HEK293 (cell line): ENCODE results near the gene NRTN.

Source experiments
- CTCF ChIA-PET: fragments of 350-600 bp; formaldehyde crosslinking; extraction: SDS; loops from one replicate; lab custom pipeline; 2021; ENCODE audit warnings: antibody characterized with exemption; lab: Yijun Ruan, JAX
- POLR2A ChIA-PET: fragments of 300-600 bp; formaldehyde crosslinking; extraction: SDS; loops from one replicate; lab custom pipeline; 2020; ENCODE audit warnings: antibody characterized with exemption, inconsistent platforms; lab: Yijun Ruan, JAX
- H3K27ac ChIP-seq: fragments of 200-500 bp; sonication (Bioruptor generic); 2 replicates; pipeline ENCODE4 v1.5.1; 2014; ENCODE audit warnings: low read depth, low read length, control low read depth, inconsistent platforms; ENCODE audit errors: extremely low read depth
- H3K36me3 ChIP-seq, 2 experiments: fragments of 200-500 bp in 1 of 2; sonication (Bioruptor generic) in 1 of 2; 1 replicate in 1 of 2; 2 replicates in 1 of 2; pipeline ENCODE4 v1.5.1; 2014 to 2017; ENCODE audit warnings: inconsistent platforms in 2 of 2, low read length in 2 of 2; ENCODE audit not compliant: control insufficient read depth in 2 of 2, insufficient read depth in 1 of 2
- H3K4me1 ChIP-seq: fragments of 200-500 bp; sonication (Bioruptor generic); 2 replicates; pipeline ENCODE4 v1.5.1; 2014; ENCODE audit warnings: mild to moderate bottlenecking, low read length, inconsistent platforms; ENCODE audit not compliant: control insufficient read depth, insufficient read depth
- H3K4me3 ChIP-seq: 2 replicates; pipeline ENCODE4 v1.5.1; 2011; ENCODE audit warnings: low read depth, mild to moderate bottlenecking, control low read depth, low read length, moderate library complexity
- H3K9me3 ChIP-seq: fragments of 200-500 bp; sonication (Bioruptor generic); 2 replicates; pipeline ENCODE4 v1.5.1; 2014; ENCODE audit warnings: low read depth, low read length, inconsistent platforms; ENCODE audit not compliant: control insufficient read depth, insufficient read depth
- GLIS2 ChIP-seq: fragments of 450-650 bp; formaldehyde crosslinking; IDR thresholded peaks from 2 replicates; pipeline ENCODE4 v1.5.1; 2016; ENCODE audit warnings: missing biosample characterization, missing genetic modification characterization
- HOXD13 ChIP-seq: sonication (generic); formaldehyde crosslinking; IDR thresholded peaks from 2 replicates; pipeline ENCODE4 v1.8.0; 2022; ENCODE audit warnings: missing genetic modification reagents, borderline replicate concordance
- KLF10 ChIP-seq: fragments of 450-650 bp; IDR thresholded peaks from 2 replicates; pipeline ENCODE4 v1.5.1; 2018; ENCODE audit warnings: missing biosample characterization, mild to moderate bottlenecking, missing genetic modification characterization
- KLF7 ChIP-seq: fragments of 450-650 bp; formaldehyde crosslinking; IDR thresholded peaks from 2 replicates; pipeline ENCODE4 v1.5.1; 2016; ENCODE audit warnings: missing biosample characterization, missing genetic modification characterization, borderline replicate concordance
- PRDM4 ChIP-seq: fragments of 450-650 bp; formaldehyde crosslinking; IDR thresholded peaks from 2 replicates; pipeline ENCODE4 v1.5.1; 2017; ENCODE audit warnings: missing biosample characterization, missing genetic modification characterization
- SP2 ChIP-seq: fragments of 450-650 bp; formaldehyde crosslinking; IDR thresholded peaks from 2 replicates; pipeline ENCODE4 v1.5.1; 2016; ENCODE audit warnings: missing biosample characterization, missing genetic modification characterization
- ZEB2 ChIP-seq: fragments of 450-650 bp; formaldehyde crosslinking; IDR thresholded peaks from 2 replicates; pipeline ENCODE4 v1.5.1; 2016; ENCODE audit warnings: missing biosample characterization, missing genetic modification characterization
- ZFP3 ChIP-seq: fragments of 450-650 bp; formaldehyde crosslinking; IDR thresholded peaks from 2 replicates; pipeline ENCODE4 v1.5.1; 2016; ENCODE audit warnings: low read depth, missing biosample characterization, missing genetic modification characterization
- ZNF132 ChIP-seq: fragments of 450-650 bp; formaldehyde crosslinking; IDR thresholded peaks from 2 replicates; pipeline ENCODE4 v1.5.1; 2017; ENCODE audit warnings: missing biosample characterization, missing genetic modification characterization, borderline replicate concordance
- ZNF292 ChIP-seq: fragments of 450-650 bp; formaldehyde crosslinking; IDR thresholded peaks from 2 replicates; pipeline ENCODE4 v1.5.1; 2016; ENCODE audit warnings: low read depth, missing biosample characterization, missing genetic modification characterization, borderline replicate concordance
- ZNF350 ChIP-seq: fragments of 450-650 bp; formaldehyde crosslinking; IDR thresholded peaks from 2 replicates; pipeline ENCODE4 v1.5.0; 2017; ENCODE audit warnings: missing biosample characterization, mild to moderate bottlenecking, missing genetic modification characterization
- ZNF394 ChIP-seq: fragments of 450-650 bp; formaldehyde crosslinking; IDR thresholded peaks from 2 replicates; pipeline ENCODE4 v1.5.1; 2016; ENCODE audit warnings: missing biosample characterization, missing genetic modification characterization, mild to moderate bottlenecking, moderate library complexity, borderline replicate concordance
- ZNF404 ChIP-seq: fragments of 450-650 bp; formaldehyde crosslinking; IDR thresholded peaks from 2 replicates; pipeline ENCODE4 v1.5.1; 2017; ENCODE audit warnings: missing biosample characterization, missing genetic modification characterization
- ZNF510 ChIP-seq: fragments of 450-650 bp; formaldehyde crosslinking; IDR thresholded peaks from 2 replicates; pipeline ENCODE4 v1.5.1; 2018; ENCODE audit warnings: mild to moderate bottlenecking, missing genetic modification characterization, missing biosample characterization; ENCODE audit not compliant: insufficient replicate concordance
- ZNF513 ChIP-seq: fragments of 450-650 bp; IDR thresholded peaks from 2 replicates; pipeline ENCODE4 v1.5.1; 2018; ENCODE audit warnings: missing biosample characterization, missing genetic modification characterization
- ZNF549 ChIP-seq: fragments of 450-650 bp; IDR thresholded peaks from 2 replicates; pipeline ENCODE4 v1.5.1; 2018; ENCODE audit warnings: missing biosample characterization, missing genetic modification characterization, mild to moderate bottlenecking, inconsistent platforms, moderate library complexity
- ZNF768 ChIP-seq: fragments of 450-650 bp; formaldehyde crosslinking; IDR thresholded peaks from 2 replicates; pipeline ENCODE4 v1.5.1; 2018; ENCODE audit warnings: missing biosample characterization, mild to moderate bottlenecking, missing genetic modification characterization
- ZSCAN16 ChIP-seq: fragments of 450-650 bp; formaldehyde crosslinking; IDR thresholded peaks from 2 replicates; pipeline ENCODE4 v1.5.1; 2016; ENCODE audit warnings: missing biosample characterization, missing genetic modification characterization
- TF ChIP-seq, protein P1 (sequence below): fragments of 450-650 bp; formaldehyde crosslinking; IDR thresholded peaks from 2 replicates; pipeline ENCODE4 v1.5.1; 2016; ENCODE audit warnings: missing biosample characterization, missing genetic modification characterization, borderline replicate concordance

NRTN gene

DNA sequence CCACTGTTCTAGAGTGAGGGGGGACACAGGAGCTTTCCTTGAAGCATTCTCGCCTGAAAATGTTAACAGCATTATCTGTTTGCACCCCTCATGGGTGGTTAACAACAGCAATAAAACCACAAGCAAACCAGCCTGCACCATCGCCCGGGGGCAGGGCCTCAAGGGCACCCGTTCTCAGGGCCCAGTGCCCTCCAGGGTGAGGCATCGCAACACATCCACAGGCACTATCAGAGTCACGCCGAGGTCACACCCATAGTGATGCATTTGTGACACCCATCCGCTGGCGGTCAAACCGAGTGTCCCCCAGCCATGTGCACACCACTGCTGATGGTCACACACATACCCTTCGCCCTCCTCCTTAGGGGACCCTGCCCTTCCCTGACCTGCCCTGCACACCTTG, 60.9 kb downstream of the NRTN start:
- TF ChIP-seq, protein P1, sequence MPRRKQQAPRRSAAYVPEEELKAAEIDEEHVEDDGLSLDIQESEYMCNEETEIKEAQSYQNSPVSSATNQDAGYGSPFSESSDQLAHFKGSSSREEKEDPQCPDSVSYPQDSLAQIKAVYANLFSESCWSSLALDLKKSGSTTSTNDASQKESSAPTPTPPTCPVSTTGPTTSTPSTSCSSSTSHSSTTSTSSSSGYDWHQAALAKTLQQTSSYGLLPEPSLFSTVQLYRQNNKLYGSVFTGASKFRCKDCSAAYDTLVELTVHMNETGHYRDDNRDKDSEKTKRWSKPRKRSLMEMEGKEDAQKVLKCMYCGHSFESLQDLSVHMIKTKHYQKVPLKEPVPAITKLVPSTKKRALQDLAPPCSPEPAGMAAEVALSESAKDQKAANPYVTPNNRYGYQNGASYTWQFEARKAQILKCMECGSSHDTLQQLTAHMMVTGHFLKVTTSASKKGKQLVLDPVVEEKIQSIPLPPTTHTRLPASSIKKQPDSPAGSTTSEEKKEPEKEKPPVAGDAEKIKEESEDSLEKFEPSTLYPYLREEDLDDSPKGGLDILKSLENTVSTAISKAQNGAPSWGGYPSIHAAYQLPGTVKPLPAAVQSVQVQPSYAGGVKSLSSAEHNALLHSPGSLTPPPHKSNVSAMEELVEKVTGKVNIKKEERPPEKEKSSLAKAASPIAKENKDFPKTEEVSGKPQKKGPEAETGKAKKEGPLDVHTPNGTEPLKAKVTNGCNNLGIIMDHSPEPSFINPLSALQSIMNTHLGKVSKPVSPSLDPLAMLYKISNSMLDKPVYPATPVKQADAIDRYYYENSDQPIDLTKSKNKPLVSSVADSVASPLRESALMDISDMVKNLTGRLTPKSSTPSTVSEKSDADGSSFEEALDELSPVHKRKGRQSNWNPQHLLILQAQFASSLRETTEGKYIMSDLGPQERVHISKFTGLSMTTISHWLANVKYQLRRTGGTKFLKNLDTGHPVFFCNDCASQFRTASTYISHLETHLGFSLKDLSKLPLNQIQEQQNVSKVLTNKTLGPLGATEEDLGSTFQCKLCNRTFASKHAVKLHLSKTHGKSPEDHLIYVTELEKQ (tag by site-specific recombination) = no peak
- no peak for TF ChIP-seq ZEB2 (tag by site-specific recombination)
- Histone ChIP-seq H3K4me1 (no peaks in the 10 kb centered on the region), H3K4me3 (no peak overlapping the region), H3K9me3 (no peaks in the 10 kb centered on the region), H3K27ac (no peak overlapping the region), H3K36me3 (no peaks in the 10 kb centered on the region)
- CTCF ChIA-PET = interaction anchor here (0.7 kb wide), 1 partner anchor 37 kb away, joined by 4 read pairs; no protein-coding TSS in a partner anchor
- POLR2A ChIA-PET = no interaction called here

- CTCF ChIA-PET = no interaction called here
- POLR2A ChIA-PET = no interaction called here
These were observed 62.6 kb downstream of the NRTN start for GRCh38 chr19:5867201-5868136.

GRCh38 chr19:5870986-5871394, 66.1 kb downstream of the NRTN start:
- CTCF ChIA-PET = interaction anchor here (0.6 to 0.7 kb wide), 2 partner anchors 29 to 242 kb away, joined by 3 read pairs; no protein-coding TSS in a partner anchor
- no peaks in the 10 kb centered on the region for H3K4me1 ChIP-seq
- POLR2A ChIA-PET = interaction anchor here (0.8 kb wide), 1 partner anchor 43 kb away, joined by 3 read pairs; no protein-coding TSS in a partner anchor
- TF ChIP-seq ZNF350 (tag by site-specific recombination) = no peak
- no peak for TF ChIP-seq ZNF768 (tag by site-specific recombination)
- no peak for TF ChIP-seq ZNF513 (tag by site-specific recombination)
- TF ChIP-seq KLF10 = no peak
- no peak for TF ChIP-seq ZNF404 (tag by site-specific recombination)
- TF ChIP-seq PRDM4 = no peak
- no peak for TF ChIP-seq ZNF549 (tag by site-specific recombination)
- TF ChIP-seq SP2 (tag by site-specific recombination) = no peak
- TF ChIP-seq HOXD13 = no peak; the same call in 1 of the 2 replicates
- no peak for TF ChIP-seq ZNF510 (tag by site-specific recombination)
- TF ChIP-seq KLF7 (tag by site-specific recombination) = no peak

More at GRCh38 chr19:5867201-5868136, 62.6 kb downstream of the NRTN start:
- TF ChIP-seq ZSCAN16 (tag by site-specific recombination) = no peak
- TF ChIP-seq ZNF132 (tag by site-specific recombination) = no peak
- TF ChIP-seq ZFP3 (tag by site-specific recombination) = peak; percentile 96
- TF ChIP-seq ZNF394 (tag by site-specific recombination) = 0 out of 2 replicates have a peak, but pooled peaks have one; percentile 34
- no peak for TF ChIP-seq GLIS2 (tag by site-specific recombination)
- TF ChIP-seq ZNF768 (tag by site-specific recombination) = no peak
- no peak for TF ChIP-seq PRDM4
- TF ChIP-seq ZNF292 (tag by site-specific recombination) = no peak
- TF ChIP-seq, all 188 proteins: peak for 2
- no peaks in the 10 kb centered on the region for H3K4me1 ChIP-seq
- H3K9me3 ChIP-seq = no peaks in the 10 kb centered on the region
- no peak overlapping the region for H3K27ac ChIP-seq
- no peak overlapping the region for H3K4me3 ChIP-seq
- no peaks in the 10 kb centered on the region for H3K36me3 ChIP-seq

More at GRCh38 chr19:5870986-5871394, 66.1 kb downstream of the NRTN start:
- H3K9me3 ChIP-seq = no peaks in the 10 kb centered on the region
- no peak overlapping the region for H3K4me3 ChIP-seq
- no peak overlapping the region for H3K27ac ChIP-seq
- H3K36me3 ChIP-seq = no peaks in the 10 kb centered on the region
